NCI-H510A treated with DMSO at 0.1 percent for 48 hours (cell line): Measurements from ENCODE around the gene SLC1A3.
A peak's percentile ranks its signal among the peaks of the same experiment; 100 is the strongest.

Experiments used
- DNase-seq: peaks from one replicate; lab custom pipeline; 2025; lab: John Stamatoyannopoulos, UW

SLC1A3 gene

GRCh38 chr5:36717131-36717695, 110.8 kb downstream of the SLC1A3 start:
- DNase-seq, result no peak

GRCh38 chr5:36719282-36719681, 112.9 kb downstream of the SLC1A3 start:
- DNase-seq, result no peak

GRCh38 chr5:36720688-36721087, 114.3 kb downstream of the SLC1A3 start:
- DNase-seq, result no peak

- DNase-seq, result no peak
Observed at GRCh38 chr5:36721664-36722235, 115.3 kb downstream of the SLC1A3 start.

GRCh38 chr5:36722900-36723299, 116.5 kb downstream of the SLC1A3 start:
- DNase-seq, result no peak

- no peak for DNase-seq
Observed at GRCh38 chr5:36723912-36724311, 117.5 kb downstream of the SLC1A3 start.

- no peak for DNase-seq
Observed at GRCh38 chr5:36724467-36725332, 118.3 kb downstream of the SLC1A3 start.

GRCh38 chr5:36726317-36726716, 119.9 kb downstream of the SLC1A3 start:
- no peak for DNase-seq

GRCh38 chr5:36726767-36727166, 120.4 kb downstream of the SLC1A3 start:
- DNase-seq, result no peak

GRCh38 chr5:36728697-36729543, 122.5 kb downstream of the SLC1A3 start:
- DNase-seq, result peak; percentile 86

GRCh38 chr5:36730537-36731216, 124.3 kb downstream of the SLC1A3 start:
- DNase-seq, result peak; percentile 23

GRCh38 chr5:36733183-36733582, 126.8 kb downstream of the SLC1A3 start:
- no peak for DNase-seq

- DNase-seq, result peak; percentile 49
Observed at GRCh38 chr5:36734422-36734821, 128.0 kb downstream of the SLC1A3 start.

- DNase-seq, result no peak
Observed at GRCh38 chr5:36735891-36736290, 129.5 kb downstream of the SLC1A3 start.
